Measurements from ENCODE around the gene RPS8.
"Not testable (repeated sequence)": the region's sequence is repeated elsewhere in the genome, so short reads cannot be mapped to it uniquely, and the experiment has no call there.

The RPS8 gene

DNA sequence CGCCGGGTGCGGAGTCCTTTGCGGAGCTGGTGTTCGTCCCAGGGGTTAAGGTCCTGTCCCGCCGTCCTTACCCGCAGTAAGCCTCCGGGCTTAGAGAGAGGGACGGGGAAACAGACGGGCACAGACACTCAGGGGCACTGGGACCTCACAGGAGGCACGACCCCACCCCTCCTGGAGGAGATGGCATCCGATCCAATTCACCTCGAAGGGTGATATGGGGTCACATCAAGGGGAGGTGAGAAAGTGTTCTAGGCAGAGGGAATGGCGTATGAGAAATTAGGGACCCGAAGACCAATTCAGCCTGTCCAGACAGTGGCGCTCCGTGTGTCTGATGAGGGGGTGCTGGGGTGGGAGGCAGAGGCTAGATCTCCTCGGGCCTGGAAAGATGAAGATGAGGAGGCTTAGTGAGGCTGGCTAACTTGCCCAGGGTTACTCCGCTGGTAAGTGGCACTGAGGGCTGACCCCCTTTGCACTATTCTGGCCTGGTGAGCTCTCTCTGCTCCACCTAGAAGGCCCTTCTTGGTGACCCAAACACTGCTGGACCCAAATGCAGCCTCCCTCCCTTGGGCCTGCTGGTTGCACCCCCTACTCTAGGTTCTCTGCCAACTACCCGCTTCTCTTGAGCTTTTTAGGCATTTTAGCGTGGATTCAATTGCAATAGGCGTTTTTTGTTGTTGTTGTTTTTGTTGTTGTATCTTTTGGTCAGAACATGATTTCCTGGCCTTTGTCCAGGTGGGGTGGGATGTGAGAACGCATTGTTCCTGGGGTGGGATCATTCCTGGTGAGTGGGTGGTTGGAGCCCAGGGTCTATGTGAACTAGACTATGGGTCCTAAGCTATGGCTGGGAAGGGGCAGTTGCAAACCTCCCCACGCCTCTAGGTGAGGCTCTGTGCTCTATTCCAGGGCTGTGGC lies 45.2 kb downstream of the RPS8 start:
- DNase-seq: no peak

GRCh38 chr1:44821240-44821715 lies 45.9 kb downstream of the RPS8 start:
- no peak for DNase-seq

DNA sequence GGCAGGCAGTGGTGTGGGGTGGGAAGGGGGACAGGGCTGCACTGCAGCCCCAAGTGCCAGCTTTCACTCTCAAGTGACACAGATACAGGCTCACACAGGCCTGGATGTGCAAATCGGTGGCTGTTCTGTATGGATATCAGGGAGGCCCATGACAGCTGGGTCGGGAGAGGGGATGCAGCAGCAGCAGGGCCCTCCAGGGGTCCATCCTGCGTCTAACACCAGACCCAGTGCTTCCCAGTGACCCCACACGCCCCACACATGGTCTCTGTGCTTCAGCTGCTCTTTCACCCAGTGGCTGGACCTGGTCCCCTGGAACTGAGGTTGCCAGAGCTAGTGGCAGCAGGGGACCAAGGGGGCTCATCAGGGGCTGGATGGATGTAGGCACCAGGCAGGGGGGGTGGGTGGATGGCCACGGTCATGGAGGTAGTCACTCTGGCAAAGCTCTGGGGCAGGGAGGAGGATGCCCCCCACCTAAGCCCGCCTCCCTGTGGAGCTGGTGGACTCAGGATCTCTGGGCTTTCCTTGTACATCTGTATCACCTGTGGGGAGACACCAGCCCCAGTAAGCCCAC lies 46.9 kb downstream of the RPS8 start:
- DNase-seq: no peak

- no peak for DNase-seq
These were observed 47.7 kb downstream of the RPS8 start for GRCh38 chr1:44822981-44823451.

- not testable (repeated sequence) for DNase-seq
These were observed 49.1 kb downstream of the RPS8 start for GRCh38 chr1:44824392-44824791.

DNA sequence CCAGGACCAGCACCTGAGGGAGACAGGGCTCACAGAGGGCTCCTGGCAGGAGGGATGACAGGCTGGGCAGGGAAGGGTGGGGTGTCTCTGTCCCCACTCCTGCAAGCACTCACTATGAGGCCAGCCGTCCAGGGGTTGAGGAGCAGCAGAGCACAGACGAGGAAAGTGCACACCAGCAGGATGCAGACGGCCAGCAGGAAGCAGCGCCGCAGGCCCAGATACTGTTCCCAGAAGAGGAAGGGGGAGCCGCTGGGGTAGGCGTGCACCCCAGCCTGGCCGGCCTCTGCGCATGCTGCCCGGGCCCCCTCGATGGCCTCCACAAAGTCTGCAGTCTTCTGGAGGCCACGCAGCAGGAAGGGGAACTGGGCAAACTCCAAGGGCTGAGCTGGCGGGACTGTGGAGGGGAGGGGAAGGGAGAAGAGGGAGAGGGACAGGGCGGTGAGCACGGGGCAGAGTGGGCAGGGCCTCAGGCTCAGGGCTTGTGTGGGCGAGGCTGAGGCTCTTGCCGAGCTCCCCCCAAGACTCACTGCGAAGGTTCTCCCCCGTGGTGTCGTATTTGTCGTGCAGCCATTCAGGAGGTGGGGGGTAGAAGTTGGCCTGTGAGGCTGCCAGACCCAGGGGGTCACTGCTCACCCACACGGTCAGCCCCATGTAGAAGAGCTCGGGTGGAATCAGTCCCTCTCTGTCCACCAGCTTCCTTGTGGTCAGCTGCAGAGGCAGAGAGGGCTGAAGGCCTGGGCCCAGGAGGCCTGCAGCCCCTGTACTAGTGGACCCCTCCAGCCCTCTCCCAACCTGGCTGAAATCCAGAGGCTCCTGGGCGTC lies 51.2 kb downstream of the RPS8 start:
- no peak for DNase-seq

DNA sequence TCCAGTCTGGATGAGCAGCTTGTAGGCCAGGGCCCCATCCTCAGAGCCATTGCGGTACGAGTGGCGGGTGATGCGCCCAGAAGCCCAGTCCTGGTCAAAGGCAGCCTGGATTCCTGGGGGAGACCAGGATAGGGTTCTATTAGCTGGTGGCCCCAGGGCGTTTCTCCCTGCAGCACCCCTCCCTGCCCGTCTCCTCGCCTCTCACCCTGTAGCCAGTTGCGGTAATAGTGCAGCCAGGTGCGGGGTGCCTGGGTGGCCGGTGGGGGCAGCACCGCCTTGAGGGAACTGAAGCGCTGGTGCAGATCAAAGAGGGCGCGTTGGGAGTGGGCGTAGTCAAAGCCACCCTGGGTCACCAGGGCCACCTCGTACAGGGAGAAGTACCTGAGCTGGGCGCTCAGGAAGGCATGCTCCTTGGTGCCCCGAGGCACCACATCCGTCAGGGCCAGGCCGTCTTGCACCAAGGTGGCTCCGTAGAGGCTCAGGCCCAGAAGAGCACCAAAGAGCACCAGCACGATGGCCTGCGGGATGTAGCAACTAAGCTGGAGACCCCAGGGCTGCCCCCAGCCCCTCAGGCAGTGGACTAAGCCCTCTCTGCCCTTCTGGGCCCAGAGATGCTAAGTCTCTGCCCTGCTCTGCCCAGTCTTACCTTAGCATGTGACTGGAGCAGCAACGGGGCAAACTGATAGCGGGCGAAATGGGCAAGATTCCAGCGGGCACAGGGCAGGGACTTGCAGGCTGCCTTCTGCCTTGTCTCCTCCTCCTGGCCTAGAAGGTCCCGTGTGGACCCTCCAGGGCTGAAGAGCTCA lies 52.1 kb downstream of the RPS8 start:
- DNase-seq: no peak

DNA sequence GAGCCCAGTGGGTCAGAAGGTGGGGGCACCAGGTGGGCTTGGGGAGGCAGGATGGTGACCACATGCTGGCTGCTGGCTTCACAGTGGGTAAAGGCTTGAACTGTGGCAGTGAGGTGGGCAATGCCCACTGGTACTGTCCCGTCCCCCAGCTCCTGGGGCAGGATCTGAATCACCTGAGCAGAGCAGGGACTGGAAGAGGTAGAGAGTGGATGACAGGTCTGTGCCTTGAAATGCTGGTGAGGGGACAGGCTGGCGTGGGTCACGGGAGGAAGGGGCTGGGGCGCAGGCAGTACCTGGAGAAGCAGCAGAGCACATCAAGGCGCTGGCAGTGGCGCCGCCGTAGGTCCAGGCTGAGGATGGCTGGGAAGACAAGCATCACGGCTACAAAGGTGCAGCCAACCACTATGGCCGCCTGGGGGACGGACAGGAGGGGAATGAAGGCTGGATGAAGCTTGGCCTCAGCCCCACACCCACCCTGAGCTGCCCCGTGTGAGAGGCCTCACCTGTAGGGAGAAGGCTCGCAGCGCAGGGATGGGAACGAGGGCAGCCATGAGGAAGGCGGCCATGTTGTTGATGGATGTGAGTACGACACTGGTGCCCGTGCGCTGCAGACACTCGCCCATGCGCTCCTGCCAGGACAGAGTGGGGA lies 52.8 kb downstream of the RPS8 start:
- no peak for DNase-seq

Measured in NCI-H146 (cell line).